GM21390 (cell line): Measurements from ENCODE around the gene PHACTR2.
"Not testable (repeated sequence)": the region's sequence is repeated elsewhere in the genome, so short reads cannot be mapped to it uniquely, and the experiment has no call there.

Experiments used
- ATAC-seq: cut with Tn5 transposase; IDR thresholded peaks from one replicate; pipeline ENCODE4 v1.9.1; 2021; ENCODE audit not compliant: unreplicated experiment

Gene PHACTR2

GRCh38 chr6:143844006-143844405 is 166.2 kb downstream of the PHACTR2 start:
- ATAC-seq, result no peak

GRCh38 chr6:143845033-143845432 is 167.3 kb downstream of the PHACTR2 start:
- no peak for ATAC-seq

- ATAC-seq, result not testable (repeated sequence)
Measured at GRCh38 chr6:143851706-143852105, 173.9 kb downstream of the PHACTR2 start.

- not testable (repeated sequence) for ATAC-seq
Measured at GRCh38 chr6:143855057-143855456, 177.3 kb downstream of the PHACTR2 start.

GRCh38 chr6:143856762-143857161 is 179.0 kb downstream of the PHACTR2 start:
- not testable (repeated sequence) for ATAC-seq

GRCh38 chr6:143857651-143858050 is 179.9 kb downstream of the PHACTR2 start:
- no peak for ATAC-seq

GRCh38 chr6:143859891-143860660 is 182.3 kb downstream of the PHACTR2 start:
- no peak for ATAC-seq

GRCh38 chr6:143863771-143864170 is 186.0 kb downstream of the PHACTR2 start:
- no peak for ATAC-seq

GRCh38 chr6:143864234-143864633 is 186.5 kb downstream of the PHACTR2 start, which contains the start of gene ZC2HC1B:
ZC2HC1B (plus strand) TSS chr6:143864474; CDS start chr6:143864540, 66 bp downstream.
- no peak for ATAC-seq

GRCh38 chr6:143867236-143867635 is 189.5 kb downstream of the PHACTR2 start:
- ATAC-seq, result no peak

GRCh38 chr6:143868808-143869207 is 191.0 kb downstream of the PHACTR2 start:
- not testable (repeated sequence) for ATAC-seq

GRCh38 chr6:143871202-143871730 is 193.5 kb downstream of the PHACTR2 start:
- not testable (repeated sequence) for ATAC-seq

GRCh38 chr6:143872201-143872600 is 194.4 kb downstream of the PHACTR2 start:
- ATAC-seq, result peak; percentile 95

- not testable (repeated sequence) for ATAC-seq
Measured at GRCh38 chr6:143873600-143873999, 195.8 kb downstream of the PHACTR2 start.

GRCh38 chr6:143874503-143874902 is 196.7 kb downstream of the PHACTR2 start:
- ATAC-seq, result not testable (repeated sequence)

- ATAC-seq, result no peak
Measured at GRCh38 chr6:143877584-143878271, 200.0 kb downstream of the PHACTR2 start.

GRCh38 chr6:143878272-143878760 is 200.6 kb downstream of the PHACTR2 start:
- ATAC-seq, result no peak

- no peak for ATAC-seq
Measured at GRCh38 chr6:143880412-143880811, 202.6 kb downstream of the PHACTR2 start.
